ENCODE results near the gene MID1.

The MID1 gene

GRCh38 chrX:10450229-10450958 lies 170.0 kb downstream of the MID1 start:
- peak; percentile 89 for ATAC-seq (ENCODE audit: low read depth)
- DNase-seq (ENCODE audit: low spot score), result no peak
- Histone ChIP-seq H3K4me1 (ENCODE audit: insufficient read depth, poor library complexity, severe bottlenecking) (peaks cover 21% of the 10 kb centered on the region), H3K4me3 (ENCODE audit: severe bottlenecking) (no peak overlapping the region), H3K36me3 (ENCODE audit: low read depth) (peaks cover 15% of the 10 kb centered on the region), H3K27ac (ENCODE audit: poor library complexity, severe bottlenecking) (peak overlapping the region; percentile 92), H3K9me3 (ENCODE audit: severe bottlenecking) (no peaks in the 10 kb centered on the region), H3K27me3 (ENCODE audit: insufficient read depth, poor library complexity, severe bottlenecking) (no peaks in the 10 kb centered on the region)
- no peak for TF ChIP-seq CTCF (IDR thresholded peaks at IDR 0.05; ENCODE audit: poor library complexity, severe bottlenecking)

- no peak; the same call in 2 of the 3 replicates for ATAC-seq (ENCODE audit: low read depth)
- peaks cover 21% of the 10 kb centered on the region for H3K4me1 ChIP-seq (ENCODE audit: insufficient read depth, poor library complexity, severe bottlenecking)
- H3K9me3 ChIP-seq (ENCODE audit: severe bottlenecking), result no peaks in the 10 kb centered on the region
- peak overlapping the region; percentile 92 for H3K27ac ChIP-seq (ENCODE audit: poor library complexity, severe bottlenecking)
- H3K27me3 ChIP-seq (ENCODE audit: insufficient read depth, poor library complexity, severe bottlenecking), result no peaks in the 10 kb centered on the region
- DNase-seq (ENCODE audit: low spot score), result no peak
- TF ChIP-seq CTCF (IDR thresholded peaks at IDR 0.05; ENCODE audit: poor library complexity, severe bottlenecking), result no peak
- no peak overlapping the region for H3K4me3 ChIP-seq (ENCODE audit: severe bottlenecking)
- no peaks in the 10 kb centered on the region for H3K36me3 ChIP-seq (ENCODE audit: low read depth)
Measured at GRCh38 chrX:10447564-10448214, 172.7 kb downstream of the MID1 start.

- Histone ChIP-seq H3K4me3 (ENCODE audit: severe bottlenecking) (no peak overlapping the region), H3K27me3 (ENCODE audit: insufficient read depth, poor library complexity, severe bottlenecking) (no peaks in the 10 kb centered on the region), H3K27ac (ENCODE audit: poor library complexity, severe bottlenecking) (no peak overlapping the region), H3K36me3 (ENCODE audit: low read depth) (no peaks in the 10 kb centered on the region), H3K9me3 (ENCODE audit: severe bottlenecking) (no peaks in the 10 kb centered on the region), H3K4me1 (ENCODE audit: insufficient read depth, poor library complexity, severe bottlenecking) (peaks cover 8% of the 10 kb centered on the region)
- ATAC-seq (ENCODE audit: low read depth) (no peak), DNase-seq (ENCODE audit: low spot score) (no peak)
- TF ChIP-seq CTCF (IDR thresholded peaks at IDR 0.05; ENCODE audit: poor library complexity, severe bottlenecking), result no peak
Measured at GRCh38 chrX:10444204-10444603, 176.2 kb downstream of the MID1 start.

- H3K27me3 ChIP-seq (ENCODE audit: insufficient read depth, poor library complexity, severe bottlenecking), result no peaks in the 10 kb centered on the region
- no peak for ATAC-seq (ENCODE audit: low read depth)
- no peaks in the 10 kb centered on the region for H3K36me3 ChIP-seq (ENCODE audit: low read depth)
- H3K27ac ChIP-seq (ENCODE audit: poor library complexity, severe bottlenecking), result no peak overlapping the region
- H3K4me1 ChIP-seq (ENCODE audit: insufficient read depth, poor library complexity, severe bottlenecking), result no peaks in the 10 kb centered on the region
- no peak for DNase-seq (ENCODE audit: low spot score)
- no peaks in the 10 kb centered on the region for H3K9me3 ChIP-seq (ENCODE audit: severe bottlenecking)
- no peak for TF ChIP-seq CTCF (IDR thresholded peaks at IDR 0.05; ENCODE audit: poor library complexity, severe bottlenecking)
- no peak overlapping the region for H3K4me3 ChIP-seq (ENCODE audit: severe bottlenecking)
Measured at GRCh38 chrX:10441464-10441863, 178.9 kb downstream of the MID1 start.

All from RWPE2 (cell line).